A549 treated with AZD9567 at 1 μM for 4 hours (cell line): Measurements from ENCODE around the gene PTER. TPM values are rescaled to one million over a fixed set of nuclear protein-coding genes. Genes with fewer than 3 reads are reported as not detected.

Experiments
- total RNA-seq: library from RNA; stranded (reverse); fragments of 200-300 nt; extraction: Qiagen RNA extraction; gene quantifications from 5 replicates; pipeline ENCODE4 v1.2.3, GENCODE V29; 2022; ENCODE audit not compliant: insufficient read depth

The PTER gene, protein sequence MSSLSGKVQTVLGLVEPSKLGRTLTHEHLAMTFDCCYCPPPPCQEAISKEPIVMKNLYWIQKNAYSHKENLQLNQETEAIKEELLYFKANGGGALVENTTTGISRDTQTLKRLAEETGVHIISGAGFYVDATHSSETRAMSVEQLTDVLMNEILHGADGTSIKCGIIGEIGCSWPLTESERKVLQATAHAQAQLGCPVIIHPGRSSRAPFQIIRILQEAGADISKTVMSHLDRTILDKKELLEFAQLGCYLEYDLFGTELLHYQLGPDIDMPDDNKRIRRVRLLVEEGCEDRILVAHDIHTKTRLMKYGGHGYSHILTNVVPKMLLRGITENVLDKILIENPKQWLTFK
- total RNA-seq: 14.0 to 18.8 TPM (median 17.2 TPM) in 5 replicates

DNA sequence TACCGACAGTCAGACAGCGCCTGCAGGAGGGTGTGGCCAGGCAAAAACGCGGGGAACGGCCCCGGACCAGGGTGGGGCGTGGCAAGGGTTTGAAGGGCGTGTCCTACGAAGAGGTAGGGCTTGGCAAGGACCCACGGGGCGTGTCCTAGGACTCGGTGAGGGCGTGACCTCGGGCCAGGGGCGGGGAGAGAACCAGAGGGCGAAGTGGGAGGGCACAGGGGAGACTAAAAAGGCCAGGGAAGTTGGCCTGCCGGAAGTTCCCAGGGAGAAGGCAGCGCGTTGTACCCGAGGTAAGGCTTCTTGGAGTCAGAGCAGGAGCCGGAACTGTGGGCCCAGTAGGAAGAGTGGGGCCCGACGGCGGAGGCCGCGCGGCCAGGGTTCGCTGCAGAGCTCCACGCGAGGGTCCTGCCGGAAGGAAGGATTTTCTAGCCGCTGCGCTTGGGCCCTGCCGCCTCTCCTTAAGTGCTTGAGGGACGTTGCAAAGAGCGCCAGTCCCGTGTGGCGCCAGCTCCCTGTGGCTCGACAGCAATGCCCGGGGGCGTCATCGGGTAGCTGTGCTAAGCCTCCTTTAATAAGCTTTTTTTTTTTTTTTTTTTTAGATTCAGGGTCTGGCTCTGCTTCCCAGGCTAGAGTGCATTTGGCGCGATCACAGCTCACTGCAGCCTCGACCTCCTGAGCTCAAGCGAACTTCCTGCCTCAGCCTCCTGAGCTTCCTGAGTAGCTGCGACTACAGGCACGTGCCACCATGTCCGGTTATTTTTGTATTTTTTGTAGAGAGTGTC, at the start of gene PTER:
TSS of gene PTER (plus strand) at position 253 of the 782 bp plus-strand sequence. CDS start 47,375 bp downstream, outside the sequence.

DNA sequence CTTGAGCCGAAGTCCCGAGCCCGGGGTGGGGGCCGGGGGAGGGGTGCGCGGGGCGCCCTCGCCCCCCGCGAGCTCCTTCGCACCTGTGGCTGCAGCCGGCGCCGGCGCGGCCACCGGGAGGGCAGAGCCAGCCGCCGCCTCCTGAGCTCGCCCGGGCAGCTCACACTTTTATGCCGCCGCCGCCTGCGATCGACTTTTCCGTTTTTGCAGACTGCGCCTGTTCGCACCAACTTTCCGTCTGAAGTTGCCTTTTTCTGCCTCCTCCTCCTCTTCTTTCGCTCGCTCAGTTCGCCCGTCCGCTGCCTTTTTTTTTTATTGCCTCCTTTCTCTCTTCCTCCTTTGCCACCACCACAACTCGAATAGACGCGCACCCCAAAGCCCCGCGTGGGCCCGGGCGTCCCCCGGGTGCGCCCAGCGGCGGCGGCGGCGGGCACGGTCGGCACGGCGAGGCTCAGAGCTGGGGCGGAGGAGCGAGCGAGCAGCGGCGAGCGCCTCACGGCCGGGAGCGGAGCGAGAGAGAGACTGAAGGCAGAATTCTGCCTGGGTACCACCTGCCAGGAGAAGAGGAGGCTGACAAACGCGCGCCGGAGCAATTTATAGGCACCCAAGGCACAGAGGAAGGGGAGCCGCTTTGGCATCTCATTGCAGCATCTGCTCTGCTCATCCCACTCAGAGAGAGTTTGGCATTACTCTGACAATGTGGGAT, 84.7 kb downstream of the PTER start, which contains the start of gene C1QL3:
TSS of gene C1QL3 (minus strand) at position 569 of the 706 bp plus-strand sequence. CDS start 814 bp downstream, outside the sequence.

Other genes starting within 250 kb of the PTER start
- 0.02 TPM in 1 of 5 replicates, not detected in the others for gene C1QL3, start 84.9 kb downstream of the PTER start, total RNA-seq